GM12878 (cell line): ENCODE results near the gene LIPM. TPM values are rescaled to one million over a fixed set of nuclear protein-coding genes. Genes with fewer than 3 reads are reported as not detected.

Experiments used
- ATAC-seq: fragments of 200-7000 bp; cut with Tn5 transposase; 3 replicates; pipeline ENCODE4 v1.9.1; 2020; ENCODE audit warnings: mild to moderate bottlenecking, moderate library complexity
- BruUV-seq: library from RNA; stranded (reverse); fragments of 400-500 nt; replicated peaks from 2 replicates; lab custom pipeline; 2021; lab: Mats Ljungman, UMichigan
- CTCF ChIA-PET: fragments of 300-600 bp; sonication (Branson Sonifier 250); formaldehyde crosslinking; extraction: SDS; loops from one replicate; lab custom pipeline; 2021; ENCODE audit warnings: inconsistent platforms; lab: Yijun Ruan, JAX
- POLR2A ChIA-PET: fragments of 350-600 bp; formaldehyde crosslinking; extraction: SDS; loops from one replicate; lab custom pipeline; 2021; ENCODE audit warnings: inconsistent platforms; lab: Charles Lee
- RAD21 ChIA-PET: fragments of 300-600 bp; sonication (Branson Sonifier 250); formaldehyde crosslinking; loops from one replicate; lab custom pipeline; 2023; ENCODE audit warnings: antibody characterized with exemption; ENCODE audit not compliant: unreplicated experiment; lab: Charles Lee
- SMC1A ChIA-PET: fragments of 300-600 bp; sonication (Branson Sonifier 250); formaldehyde crosslinking; loops from one replicate; lab custom pipeline; 2023; ENCODE audit not compliant: unreplicated experiment, uncharacterized antibody; lab: Charles Lee
- DNase-seq: peaks from one replicate; pipeline ENCODE4 v3.0.0-alpha.2; 2011; ENCODE audit warnings: low read depth, low spot score
- FAIRE-seq: peaks from 3 replicates; lab custom pipeline; 2011; peaks lifted over from hg19 to GRCh38; lab: Jason Lieb, UNC
- H2AFZ ChIP-seq: 2 replicates; pipeline ENCODE4 v1.6.0; 2011; ENCODE audit warnings: low read depth, low read length, control low read depth; ENCODE audit not compliant: control insufficient read depth
- H3K27ac ChIP-seq: 2 replicates; pipeline ENCODE4 v1.5.1; 2011; ENCODE audit warnings: control low read depth; ENCODE audit not compliant: control insufficient read depth, insufficient read depth
- H3K27me3 ChIP-seq, 2 experiments: replicated peaks in 1 of 2; 2 replicates each; pipeline versions ENCODE4 v1.6.0 to v1.6.1; 2011; ENCODE audit warnings: low read length in 1 of 2; ENCODE audit not compliant: control insufficient read depth in 2 of 2, insufficient read depth in 2 of 2
- H3K36me3 ChIP-seq, 2 experiments: 2 replicates each; pipeline ENCODE4 v1.5.1; 2011; ENCODE audit warnings: low read length in 1 of 2; ENCODE audit not compliant: control insufficient read depth in 2 of 2, insufficient read depth in 2 of 2
- H3K4me1 ChIP-seq: 2 replicates; pipeline ENCODE4 v1.6.1; 2011; ENCODE audit warnings: mild to moderate bottlenecking, low read length, moderate library complexity, mixed read lengths; ENCODE audit not compliant: control insufficient read depth, insufficient read depth
- H3K4me2 ChIP-seq: 2 replicates; pipeline ENCODE4 v1.6.0; 2011; ENCODE audit warnings: control low read depth; ENCODE audit not compliant: control insufficient read depth, insufficient read depth
- H3K4me3 ChIP-seq: fragments of 200-600 bp; sonication (generic); 2 replicates; pipeline ENCODE4 v1.5.1; 2016
- H3K79me2 ChIP-seq: 2 replicates; pipeline ENCODE4 v1.6.0; 2011; ENCODE audit warnings: low read length; ENCODE audit not compliant: control insufficient read depth, insufficient read depth
- H3K9ac ChIP-seq: 2 replicates; pipeline ENCODE4 v1.8.0; 2011; ENCODE audit warnings: low read length, control low read depth, mixed read lengths; ENCODE audit not compliant: control insufficient read depth, insufficient read depth
- H3K9me3 ChIP-seq: replicated peaks from 3 replicates; pipeline ENCODE4 v1.5.1; 2011; ENCODE audit warnings: mild to moderate bottlenecking, low read length; ENCODE audit not compliant: control insufficient read depth, insufficient read depth
- H4K20me1 ChIP-seq: 2 replicates; pipeline ENCODE4 v1.6.0; 2011; ENCODE audit not compliant: control insufficient read depth, insufficient read depth
- CBX5 ChIP-seq: sonication (generic); IDR thresholded peaks from 2 replicates; pipeline ENCODE4 v1.6.1; 2016; ENCODE audit warnings: low read depth, moderate library complexity, mild to moderate bottlenecking, inconsistent platforms
- CEBPB ChIP-seq, 2 experiments: fragments of 150-350 bp in 1 of 2; IDR thresholded peaks; 2 replicates each; pipeline ENCODE4 v1.6.1; 2012 to 2014; ENCODE audit warnings: low read depth in 2 of 2, low read length in 2 of 2, borderline replicate concordance in 1 of 2, inconsistent platforms in 1 of 2
- ESRRA ChIP-seq: IDR thresholded peaks from 2 replicates; pipeline ENCODE4 v1.6.1; 2012; ENCODE audit warnings: mild to moderate bottlenecking, low read length, improper control_type of control experiment
- HDAC2 ChIP-seq: fragments of 200-600 bp; sonication (generic); IDR thresholded peaks from 2 replicates; pipeline ENCODE4 v1.6.1; 2017
- SREBF2 ChIP-seq: IDR thresholded peaks from 2 replicates; pipeline ENCODE4 v1.6.1; 2012; ENCODE audit warnings: mild to moderate bottlenecking, low read length
- WRNIP1 ChIP-seq: IDR thresholded peaks from 2 replicates; pipeline ENCODE4 v1.6.1; 2011; ENCODE audit warnings: low read depth, low read length, improper control_type of control experiment, borderline replicate concordance
- ZNF207 ChIP-seq: fragments of 450-650 bp; IDR thresholded peaks from 2 replicates; pipeline ENCODE4 v1.6.1; 2014; ENCODE audit warnings: antibody characterized with exemption, mild to moderate bottlenecking, borderline replicate concordance
- WGBS: methylation state at CpG from one replicate; pipeline ENCODE4 v1.1.6; 2016; ENCODE audit warnings: low lambda C conversion rate; ENCODE audit not compliant: insufficient replicate concordance, insufficient coverage; ENCODE audit errors: missing lambda C conversion rate; 5-methylcytosine and 5-hydroxymethylcytosine counted together
- in situ Hi-C: fragments of 300-500 bp; cut with MboI; formaldehyde crosslinking; loops from 9 replicates; pipeline ENCODE4 v1.14.3; 2018; ENCODE audit warnings: mixed read lengths
- intact Hi-C: fragments of 100-400 bp; cut with micrococcal nuclease; formaldehyde crosslinking; loops from one replicate; pipeline ENCODE4 v1.14.2; 2022; ENCODE audit not compliant: unreplicated experiment
- polyA plus RNA-seq, 11 experiments: library from polyadenylated mRNA; depleted of rRNA in 4 of 11; unstranded in 6 of 11; stranded (reverse) in 5 of 11; fragments of >200 nt; fragmentation: Nextera tagmentation in 4 of 11; fragmentation: Illumina TruSeq in 1 of 11; extraction: Ambion mirVana in 4 of 11; extraction: Trizol in 1 of 11; gene quantifications; 1 replicate in 1 of 11; 2 replicates in 10 of 11; pipeline versions ENCODE4 v1.2.1 to v1.2.3, GENCODE V29; 2011 to 2016; ENCODE audit warnings: inconsistent platforms in 2 of 11, missing spikeins in 2 of 11, low read depth in 1 of 11
- total RNA-seq, 4 experiments: library from RNA; depleted of rRNA in 3 of 4; stranded (reverse); fragments of >200 nt in 3 of 4; fragmentation: Illumina TruSeq in 1 of 4; extraction: Trizol in 1 of 4; gene quantifications; 2 replicates each; pipeline versions ENCODE4 v1.2.1 to v1.2.3, GENCODE V29; 2013 to 2021
- TF ChIP-seq, protein P1 (sequence below): IDR thresholded peaks from 2 replicates; pipeline ENCODE4 v1.6.1; 2012; ENCODE audit warnings: low read depth, low read length, improper control_type of control experiment

Gene LIPM
- total and polyA plus RNA-seq, 10 of the 15 experiments (the other 5 are each of a cell fraction or from before 2014, with no cell fraction given) = not detected

DNA sequence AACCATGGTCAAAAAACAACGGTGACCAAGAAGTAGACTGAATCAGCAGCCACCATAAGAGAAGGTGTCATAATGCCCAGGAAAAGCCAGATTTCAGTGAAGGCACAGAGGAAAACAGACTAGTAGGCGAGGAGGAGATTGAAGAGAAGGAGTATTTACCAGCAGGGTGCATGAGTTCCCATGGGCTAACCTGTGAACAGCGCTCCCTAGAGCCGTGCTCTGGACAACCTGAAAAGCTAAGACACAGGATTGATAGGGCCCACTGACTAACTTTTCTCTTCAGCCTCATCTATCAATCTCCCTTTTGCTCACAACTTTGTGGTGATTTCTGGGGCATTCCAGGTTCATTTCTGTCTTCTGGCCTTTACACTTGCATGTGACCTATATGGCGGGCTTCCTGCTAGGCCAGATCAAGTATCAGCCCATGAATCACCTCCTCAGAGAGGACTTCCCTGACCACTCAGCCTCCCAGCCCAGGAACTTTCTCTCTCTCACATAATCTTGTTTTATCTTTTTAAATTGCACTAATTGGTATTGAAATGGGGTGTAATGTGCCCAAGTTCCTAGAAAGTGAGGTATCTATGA is 36.3 kb downstream of the LIPM start:
- SMC1A ChIA-PET = interaction anchor here (1.0 to 9.5 kb wide), 11 partner anchors 11 to 377 kb away, joined by 3 to 86 read pairs (median 5); partner anchors contain the start of genes FAS and STAMBPL1
- BruUV-seq = no TSS peak
- TF ChIP-seq CEBPB (IDR thresholded peaks at IDR 0.05; ENCODE audit: borderline replicate concordance in 1 of 2, low read depth in 2 of 2, low read length in 2 of 2) (no peak), ESRRA (no peak), ZNF207 (no peak), SREBF2 (no peak), WRNIP1 (no peak), CBX5 (no peak), HDAC2 (no peak)
- TF ChIP-seq, protein P1, sequence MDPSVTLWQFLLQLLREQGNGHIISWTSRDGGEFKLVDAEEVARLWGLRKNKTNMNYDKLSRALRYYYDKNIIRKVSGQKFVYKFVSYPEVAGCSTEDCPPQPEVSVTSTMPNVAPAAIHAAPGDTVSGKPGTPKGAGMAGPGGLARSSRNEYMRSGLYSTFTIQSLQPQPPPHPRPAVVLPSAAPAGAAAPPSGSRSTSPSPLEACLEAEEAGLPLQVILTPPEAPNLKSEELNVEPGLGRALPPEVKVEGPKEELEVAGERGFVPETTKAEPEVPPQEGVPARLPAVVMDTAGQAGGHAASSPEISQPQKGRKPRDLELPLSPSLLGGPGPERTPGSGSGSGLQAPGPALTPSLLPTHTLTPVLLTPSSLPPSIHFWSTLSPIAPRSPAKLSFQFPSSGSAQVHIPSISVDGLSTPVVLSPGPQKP = no peak
- no peak for ATAC-seq
- DNase-seq = no peak
- Histone ChIP-seq H3K9ac (no peak overlapping the region), H3K79me2 (no peaks in the 10 kb centered on the region), H3K27me3 (no peaks in the 10 kb centered on the region), H2AFZ (no peak overlapping the region), H3K9me3 (no peaks in the 10 kb centered on the region), H3K27ac (no peak overlapping the region), H4K20me1 (no peaks in the 10 kb centered on the region), H3K36me3 (no peaks in the 10 kb centered on the region), H3K4me1 (peaks cover 11% of the 10 kb centered on the region), H3K4me3 (no peak overlapping the region), H3K4me2 (no peak overlapping the region)
- FAIRE-seq = no peak
- in situ Hi-C loops = loop anchor here (5.0 kb wide), 2 partner anchors 98 to 373 kb away; no protein-coding TSS in a partner anchor
- WGBS = 93% methylated on average over 5 of the region's 5 CpGs
- intact Hi-C loops = loop anchor here (5.0 kb wide), 1 partner anchor 373 kb away; no protein-coding TSS in a partner anchor
- POLR2A ChIA-PET = interaction anchor here (7.3 kb wide), 1 partner anchor 94 kb away, joined by 64 read pairs; no protein-coding TSS in a partner anchor
- RAD21 ChIA-PET = interaction anchor here (0.9 to 4.7 kb wide), 6 partner anchors 18 to 191 kb away, joined by 3 to 43 read pairs (median 4); no protein-coding TSS in a partner anchor
- CTCF ChIA-PET = interaction anchor here (0.9 to 22.7 kb wide), 9 partner anchors 8 to 148 kb away, joined by 3 to 895 read pairs (median 5); no protein-coding TSS in a partner anchor
